Measurements from ENCODE around the gene MICU1.

Gene MICU1

GRCh38 chr10:72323771-72324191 lies 302.1 kb downstream of the MICU1 start:
- H3K36me3 Mint-ChIP-seq (ENCODE audit: low read depth): no peaks in the 10 kb centered on the region
- H3K9me3 Mint-ChIP-seq: no peaks in the 10 kb centered on the region
- peaks cover 72% of the 10 kb centered on the region for H3K4me1 Mint-ChIP-seq
- H3K4me3 Mint-ChIP-seq: no peak overlapping the region
- TF ChIP-seq CTCF (IDR thresholded peaks at IDR 0.05; ENCODE audit: unreplicated experiment in 3 of 3): no peak
- H3K27me3 Mint-ChIP-seq (ENCODE audit: low read depth): no peaks in the 10 kb centered on the region
- H3K27ac Mint-ChIP-seq: peak overlapping the region; percentile 56 to 96 (median 89)

GRCh38 chr10:72323108-72323749 lies 302.6 kb downstream of the MICU1 start:
- H3K27me3 Mint-ChIP-seq (ENCODE audit: low read depth): no peaks in the 10 kb centered on the region
- peaks cover 73% of the 10 kb centered on the region for H3K4me1 Mint-ChIP-seq
- no peaks in the 10 kb centered on the region for H3K36me3 Mint-ChIP-seq (ENCODE audit: low read depth)
- no peak for TF ChIP-seq CTCF (IDR thresholded peaks at IDR 0.05; ENCODE audit: unreplicated experiment in 3 of 3)
- peak overlapping the region; percentile 56 to 96 (median 89) for H3K27ac Mint-ChIP-seq
- no peak overlapping the region for H3K4me3 Mint-ChIP-seq
- H3K9me3 Mint-ChIP-seq: no peaks in the 10 kb centered on the region

GRCh38 chr10:72322280-72323058 lies 303.4 kb downstream of the MICU1 start:
- H3K27me3 Mint-ChIP-seq (ENCODE audit: low read depth): no peaks in the 10 kb centered on the region
- peak overlapping the region; percentile 73 to 96 (median 84) for H3K27ac Mint-ChIP-seq
- no peaks in the 10 kb centered on the region for H3K9me3 Mint-ChIP-seq
- peak overlapping the region in 2 of 3 experiments; percentile 14 to 49 for H3K4me3 Mint-ChIP-seq
- no peaks in the 10 kb centered on the region for H3K36me3 Mint-ChIP-seq (ENCODE audit: low read depth)
- peaks cover 69% of the 10 kb centered on the region for H3K4me1 Mint-ChIP-seq
- TF ChIP-seq CTCF (IDR thresholded peaks at IDR 0.05; ENCODE audit: unreplicated experiment in 3 of 3): no peak

GRCh38 chr10:72322030-72322279 lies 303.9 kb downstream of the MICU1 start:
- H3K27me3 Mint-ChIP-seq (ENCODE audit: low read depth): no peaks in the 10 kb centered on the region
- H3K27ac Mint-ChIP-seq: peak overlapping the region; percentile 73 to 95 (median 84)
- peaks cover 72% of the 10 kb centered on the region for H3K4me1 Mint-ChIP-seq
- H3K4me3 Mint-ChIP-seq: peak overlapping the region in 2 of 3 experiments; percentile 14 to 49
- H3K9me3 Mint-ChIP-seq: no peaks in the 10 kb centered on the region
- TF ChIP-seq CTCF (IDR thresholded peaks at IDR 0.05; ENCODE audit: unreplicated experiment in 3 of 3): no peak
- no peaks in the 10 kb centered on the region for H3K36me3 Mint-ChIP-seq (ENCODE audit: low read depth)

- Mint-ChIP-seq H3K9me3 (no peaks in the 10 kb centered on the region), H3K27me3 (ENCODE audit: low read depth) (no peaks in the 10 kb centered on the region), H3K27ac (peak overlapping the region; percentile 95 to 99 (median 96)), H3K4me1 (peaks cover 67% of the 10 kb centered on the region), H3K4me3 (no peak overlapping the region), H3K36me3 (ENCODE audit: low read depth) (no peaks in the 10 kb centered on the region)
- TF ChIP-seq CTCF (IDR thresholded peaks at IDR 0.05; ENCODE audit: unreplicated experiment in 3 of 3): no peak
Observed at GRCh38 chr10:72321248-72322029, 304.4 kb downstream of the MICU1 start.

Data from nephron (organoid).